Measurements from ENCODE around the gene B4GALT6. TPM values are rescaled to one million over a fixed set of nuclear protein-coding genes. Genes with fewer than 3 reads are reported as not detected.
A peak's percentile ranks its signal among the peaks of the same experiment; 100 is the strongest.

Gene B4GALT6
- polyA plus RNA-seq, 10 donors = 10.1 to 15.2 (median 12.3) TPM

- peak in 1 of 3 donors; percentile 29 for DNase-seq
Observed at GRCh38 chr18:31596081-31596872, 88.1 kb downstream of the B4GALT6 start.

DNA sequence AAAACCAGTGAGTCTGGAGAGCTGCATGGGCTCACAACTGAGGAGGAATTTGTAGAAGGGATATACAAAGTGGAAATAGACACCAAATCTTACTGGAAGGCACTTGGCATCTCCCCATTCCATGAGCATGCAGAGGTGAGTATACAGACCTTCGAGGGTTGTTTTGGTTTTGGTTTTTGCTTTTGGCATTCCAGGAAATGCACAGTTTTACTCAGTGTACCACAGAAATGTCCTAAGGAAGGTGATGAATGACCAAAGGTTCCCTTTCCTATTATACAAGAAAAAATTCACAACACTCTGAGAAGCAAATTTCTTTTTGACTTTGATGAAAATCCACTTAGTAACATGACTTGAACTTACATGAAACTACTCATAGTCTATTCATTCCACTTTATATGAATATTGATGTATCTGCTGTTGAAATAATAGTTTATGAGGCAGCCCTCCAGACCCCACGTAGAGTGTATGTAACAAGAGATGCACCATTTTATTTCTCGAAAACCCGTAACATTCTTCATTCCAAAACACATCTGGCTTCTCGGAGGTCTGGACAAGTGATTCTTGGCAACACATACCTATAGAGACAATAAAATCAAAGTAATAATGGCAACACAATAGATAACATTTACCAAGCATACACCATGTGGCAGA lies 89.1 kb downstream of the B4GALT6 start:
- DNase-seq = no peak

GRCh38 chr18:31592506-31593157 lies 91.7 kb downstream of the B4GALT6 start:
- DNase-seq = no peak

GRCh38 chr18:31591628-31592027 lies 92.8 kb downstream of the B4GALT6 start, which contains the start of gene TTR:
Gene TTR, plus strand, starts transcription at chr18:31591877. Its CDS starts 26 bp downstream, at chr18:31591903.
- no peak for DNase-seq

DNA sequence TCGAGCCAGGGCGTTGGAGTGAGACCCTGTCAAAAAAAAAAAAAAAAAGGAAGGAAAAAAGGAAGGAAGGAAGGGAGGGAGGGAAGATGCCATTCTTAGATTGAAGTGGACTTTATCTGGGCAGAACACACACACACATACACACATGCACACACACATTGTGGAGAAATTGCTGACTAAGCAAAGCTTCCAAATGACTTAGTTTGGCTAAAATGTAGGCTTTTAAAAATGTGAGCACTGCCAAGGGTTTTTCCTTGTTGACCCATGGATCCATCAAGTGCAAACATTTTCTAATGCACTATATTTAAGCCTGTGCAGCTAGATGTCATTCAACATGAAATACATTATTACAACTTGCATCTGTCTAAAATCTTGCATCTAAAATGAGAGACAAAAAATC lies 93.3 kb downstream of the B4GALT6 start:
- DNase-seq = no peak

DNA sequence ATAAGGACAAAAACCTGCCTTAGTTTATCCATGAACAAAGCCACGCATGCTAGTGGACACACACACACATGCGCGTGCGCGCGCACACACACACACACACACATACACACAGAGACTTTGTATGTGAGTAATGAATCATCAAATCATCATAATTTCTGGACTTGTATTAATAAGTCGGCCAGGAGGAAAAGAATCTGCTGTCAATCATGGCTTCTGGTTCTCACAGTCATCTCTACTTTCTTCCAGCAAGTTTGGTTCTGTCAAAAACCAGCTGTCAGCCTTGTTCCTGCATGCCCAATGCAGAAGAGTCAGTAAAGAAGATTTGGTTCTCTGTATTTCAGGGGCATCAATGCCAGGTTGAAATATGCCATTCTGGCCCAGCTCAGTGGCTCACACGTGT lies 93.8 kb downstream of the B4GALT6 start:
- DNase-seq = no peak

DNA sequence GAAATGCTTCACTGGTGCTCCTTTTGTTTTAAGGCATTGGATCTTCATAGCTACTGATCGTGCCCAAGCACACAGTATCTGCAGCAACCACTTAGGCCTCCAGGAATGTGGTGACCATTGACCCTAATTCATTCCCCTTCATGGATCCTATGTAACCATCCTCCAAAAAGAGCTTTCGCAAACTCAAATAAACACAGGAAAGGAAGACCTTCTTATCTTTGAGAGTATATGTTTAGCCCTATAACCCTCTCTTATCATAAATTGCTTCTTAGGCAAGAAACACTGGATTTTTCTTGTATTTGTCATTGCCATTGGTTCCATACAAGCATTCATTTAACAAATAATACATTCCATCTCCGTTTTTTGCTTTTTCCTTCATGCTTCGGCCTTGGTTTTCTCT lies 96.9 kb downstream of the B4GALT6 start:
- DNase-seq = no peak

- DNase-seq = no peak
Observed at GRCh38 chr18:31586616-31587015, 97.8 kb downstream of the B4GALT6 start.

DNA sequence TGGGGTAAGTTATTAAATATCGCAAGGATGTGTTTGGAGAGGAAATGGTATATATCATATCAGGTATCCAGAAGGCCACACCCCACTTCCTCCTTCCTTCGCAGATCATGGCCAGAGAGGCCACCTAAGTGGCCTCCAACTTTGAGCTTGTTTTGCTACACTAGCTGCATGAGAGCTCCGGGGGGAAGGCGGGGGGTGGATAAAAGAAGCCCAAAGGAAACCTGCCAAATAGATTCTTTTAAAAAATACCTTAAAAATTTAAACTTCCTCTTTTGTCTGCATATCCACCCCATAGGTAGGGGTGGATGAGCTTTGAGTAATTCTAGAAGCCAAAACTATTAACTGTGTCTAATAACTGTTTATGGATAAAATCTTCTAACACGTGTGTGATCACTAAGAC lies 98.4 kb downstream of the B4GALT6 start:
- DNase-seq = no peak

GRCh38 chr18:31583185-31583854 lies 101.1 kb downstream of the B4GALT6 start:
- no peak for DNase-seq

DNA sequence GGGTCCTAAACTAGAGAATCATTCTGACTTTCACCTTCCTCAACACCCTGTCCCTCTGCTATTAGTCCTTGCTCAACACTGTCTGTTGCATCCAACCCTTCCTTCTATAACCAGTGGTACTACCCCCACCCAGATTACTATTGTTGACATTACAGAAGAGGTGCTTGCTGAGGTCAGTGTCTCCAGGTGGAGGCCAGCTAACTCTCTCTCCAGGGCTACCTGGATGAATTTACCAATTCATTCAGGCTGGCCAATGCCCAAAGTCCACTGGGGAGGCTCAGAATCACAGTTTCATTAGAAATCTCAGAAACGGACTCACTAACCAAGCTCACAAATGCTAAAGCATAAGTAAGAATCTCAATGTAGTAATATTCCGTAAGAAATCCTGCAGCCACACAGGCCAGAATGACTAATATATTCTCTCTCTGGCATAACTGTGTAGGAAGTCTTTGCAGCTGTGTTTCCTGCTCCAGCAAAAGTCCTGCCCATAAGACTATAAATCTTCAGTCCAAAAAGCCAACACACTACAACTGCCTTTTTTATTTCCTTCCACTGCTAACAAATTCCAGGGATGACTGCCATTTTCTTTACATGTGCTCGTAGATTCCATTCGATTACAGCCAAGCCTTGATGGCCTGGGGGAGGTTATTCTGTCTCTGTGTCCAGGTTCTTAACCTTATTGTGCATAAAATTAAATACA lies 102.7 kb downstream of the B4GALT6 start:
- peak; percentile 32 to 72 (median 46) for DNase-seq

GRCh38 chr18:31579375-31579774 lies 105.0 kb downstream of the B4GALT6 start:
- DNase-seq = no peak

GRCh38 chr18:31578126-31578525 lies 106.3 kb downstream of the B4GALT6 start:
- DNase-seq = no peak

DNA sequence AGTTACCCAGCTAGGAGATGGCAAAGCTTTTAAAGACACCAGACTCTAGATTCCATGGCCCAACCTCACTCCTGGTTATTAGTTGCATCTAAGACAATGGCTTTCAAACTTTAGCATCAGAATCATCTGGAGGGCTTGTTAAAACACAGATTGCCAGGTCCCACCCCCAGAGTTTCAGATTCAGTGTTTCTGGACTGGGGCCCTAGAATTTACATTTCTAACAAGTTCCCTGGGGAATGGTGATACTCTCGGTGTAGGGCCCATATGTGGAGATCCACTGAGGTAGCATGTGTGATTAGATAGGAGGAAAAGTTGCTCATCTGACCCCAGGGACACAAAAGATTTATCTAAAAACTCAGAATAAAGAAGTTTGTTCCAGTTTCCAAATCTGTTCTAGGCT lies 107.2 kb downstream of the B4GALT6 start:
- DNase-seq = no peak

GRCh38 chr18:31576670-31577069 lies 107.7 kb downstream of the B4GALT6 start:
- no peak for DNase-seq

- DNase-seq = no peak
Observed at GRCh38 chr18:31575515-31576257, 108.7 kb downstream of the B4GALT6 start.

DNA sequence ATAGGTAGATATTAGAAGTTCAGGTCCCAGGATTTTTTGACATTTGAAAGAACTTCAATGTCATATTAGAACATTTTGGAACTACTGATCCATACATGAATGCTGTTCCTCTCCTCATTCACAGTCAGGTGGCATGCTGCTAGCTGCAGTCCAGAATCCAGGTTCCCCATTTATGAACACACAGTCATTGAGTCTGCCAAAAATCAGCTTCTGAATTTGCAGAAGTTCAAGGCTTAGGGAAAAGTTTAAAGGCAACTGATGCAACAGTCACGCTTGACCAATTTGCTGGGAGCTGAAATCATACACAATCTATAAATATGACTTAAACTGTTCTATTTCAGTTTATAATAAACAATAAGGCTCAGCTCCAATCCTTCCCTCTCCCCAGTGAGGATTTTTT lies 110.0 kb downstream of the B4GALT6 start:
- DNase-seq = no peak

All from muscle of back (tissue), 11 donors.